SKM-1 treated with dmso at 0.1 percent for 144 hours (cell line): ENCODE data around the gene SPATA13.
"Not testable (repeated sequence)": the region's sequence is repeated elsewhere in the genome, so short reads cannot be mapped to it uniquely, and the experiment has no call there.

ENCODE experiments used
- DNase-seq: peaks from one replicate; lab custom pipeline; 2025; ENCODE audit not compliant: unreplicated experiment; lab: John Stamatoyannopoulos, UW

Gene SPATA13

GRCh38 chr13:24307211-24308067 is 146.9 kb downstream of the SPATA13 start:
- no peak for DNase-seq

GRCh38 chr13:24308068-24308445 is 147.5 kb downstream of the SPATA13 start:
- DNase-seq: no peak

GRCh38 chr13:24308488-24309020 is 148.0 kb downstream of the SPATA13 start:
- DNase-seq: no peak

GRCh38 chr13:24309300-24309699 is 148.8 kb downstream of the SPATA13 start, which contains the start of gene C1QTNF9:
TSS of gene C1QTNF9 (plus strand) at chr13:24309580. CDS start at chr13:24316004, 6,424 bp downstream.
- not testable (repeated sequence) for DNase-seq

- no peak for DNase-seq
These were observed 152.9 kb downstream of the SPATA13 start for GRCh38 chr13:24313439-24313838.

- not testable (repeated sequence) for DNase-seq
These were observed 157.3 kb downstream of the SPATA13 start for GRCh38 chr13:24317835-24318234.

GRCh38 chr13:24318878-24319277 is 158.4 kb downstream of the SPATA13 start:
- DNase-seq: not testable (repeated sequence)

DNA sequence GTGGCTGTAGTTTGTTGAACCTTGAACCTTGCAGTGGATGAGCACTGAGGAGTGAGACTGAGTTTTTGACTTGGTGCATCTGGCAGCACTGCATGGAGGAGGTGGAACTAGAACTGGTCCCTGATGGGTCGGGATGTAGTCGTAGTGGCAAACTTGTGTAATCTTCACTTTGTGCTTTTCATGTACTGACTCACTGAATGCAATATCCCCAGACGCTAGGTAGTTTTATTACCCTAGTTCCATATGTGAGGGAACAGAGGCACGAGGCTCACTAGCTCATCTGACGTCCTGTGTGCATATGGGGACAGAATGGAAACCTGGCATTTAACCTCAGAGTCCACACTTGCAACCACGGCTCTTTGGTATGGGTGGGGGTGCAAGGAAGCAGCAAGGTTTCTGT is 159.1 kb downstream of the SPATA13 start:
- not testable (repeated sequence) for DNase-seq

DNA sequence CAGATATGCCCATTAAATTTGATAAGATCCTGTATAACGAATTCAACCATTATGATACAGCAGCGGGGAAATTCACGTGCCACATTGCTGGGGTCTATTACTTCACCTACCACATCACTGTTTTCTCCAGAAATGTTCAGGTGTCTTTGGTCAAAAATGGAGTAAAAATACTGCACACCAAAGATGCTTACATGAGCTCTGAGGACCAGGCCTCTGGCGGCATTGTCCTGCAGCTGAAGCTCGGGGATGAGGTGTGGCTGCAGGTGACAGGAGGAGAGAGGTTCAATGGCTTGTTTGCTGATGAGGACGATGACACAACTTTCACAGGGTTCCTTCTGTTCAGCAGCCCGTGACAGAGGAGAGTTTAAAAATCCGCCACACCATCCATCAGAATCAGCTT is 160.9 kb downstream of the SPATA13 start:
- DNase-seq: not testable (repeated sequence)

DNA sequence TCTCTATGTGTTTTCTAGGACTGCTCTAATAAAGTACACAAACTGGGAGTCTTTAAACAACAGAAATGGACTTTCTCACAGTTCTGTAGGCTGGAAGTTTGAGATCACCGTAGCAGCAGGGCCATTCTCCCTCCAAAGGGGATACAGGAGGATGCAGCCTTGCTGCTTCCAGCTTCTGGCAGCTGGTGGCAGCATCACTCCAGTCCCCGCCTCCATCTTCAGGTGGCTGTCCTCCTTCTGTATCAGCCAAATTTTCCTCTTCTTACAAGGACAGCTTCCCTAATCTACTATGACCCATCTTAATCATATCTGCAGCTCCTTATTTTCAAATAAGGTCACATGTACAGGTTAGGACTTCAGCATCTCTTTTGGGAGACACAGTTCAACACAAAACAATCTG is 161.9 kb downstream of the SPATA13 start:
- not testable (repeated sequence) for DNase-seq

GRCh38 chr13:24323036-24323738 is 162.7 kb downstream of the SPATA13 start:
- no peak for DNase-seq

GRCh38 chr13:24323739-24324075 is 163.2 kb downstream of the SPATA13 start:
- no peak for DNase-seq

- not testable (repeated sequence) for DNase-seq
These were observed 167.1 kb downstream of the SPATA13 start for GRCh38 chr13:24327598-24327997.

GRCh38 chr13:24328145-24328544 is 167.6 kb downstream of the SPATA13 start:
- DNase-seq: no peak

GRCh38 chr13:24338721-24339120 is 178.2 kb downstream of the SPATA13 start:
- DNase-seq: no peak

- DNase-seq: no peak
These were observed 179.6 kb downstream of the SPATA13 start for GRCh38 chr13:24339937-24340607.

GRCh38 chr13:24340608-24340955 is 180.1 kb downstream of the SPATA13 start:
- DNase-seq: no peak

DNA sequence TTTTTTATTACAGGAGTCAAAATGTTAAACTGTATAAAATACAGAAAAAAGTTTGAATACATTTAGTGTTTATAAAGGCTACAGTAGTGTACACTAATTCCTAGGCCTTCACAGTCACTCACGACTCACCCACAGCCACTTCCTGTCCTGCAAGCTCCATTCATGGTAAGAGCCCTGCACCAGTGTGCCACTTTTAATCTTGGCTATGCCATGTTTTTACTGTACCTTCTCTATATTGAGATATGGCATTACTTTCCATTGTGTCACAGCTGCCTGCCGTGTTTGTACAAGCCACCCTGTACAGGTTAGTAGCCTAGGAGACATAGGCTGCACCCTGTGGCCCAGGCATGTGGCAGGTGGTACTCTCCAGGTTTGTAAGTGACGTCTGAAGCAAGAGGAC is 180.9 kb downstream of the SPATA13 start:
- DNase-seq: no peak

- DNase-seq: no peak
These were observed 187.9 kb downstream of the SPATA13 start for GRCh38 chr13:24348385-24348784.

- DNase-seq: no peak
These were observed 188.4 kb downstream of the SPATA13 start for GRCh38 chr13:24348797-24349515.
